B cell (primary cell): ENCODE data around the gene MORC2. TPM values are rescaled to one million over a fixed set of nuclear protein-coding genes. Genes with fewer than 3 reads are reported as not detected.

Source experiments
- ATAC-seq: fragments of 200-7000 bp; cut with Tn5 transposase; one replicate; pipeline ENCODE4 v1.10.0; 2021; ENCODE audit warnings: low read depth, mild to moderate bottlenecking, moderate number of reproducible peaks, moderate library complexity
- CTCF ChIA-PET: fragments of 350-600 bp; sonication (Branson Sonifier 250); formaldehyde crosslinking; loops from one replicate; lab custom pipeline; 2021; ENCODE audit warnings: antibody characterized with exemption, inconsistent platforms; lab: Charles Lee
- POLR2A ChIA-PET: fragments of 350-600 bp; sonication (Branson Sonifier 250); formaldehyde crosslinking; loops from one replicate; lab custom pipeline; 2021; ENCODE audit warnings: antibody characterized with exemption; lab: Charles Lee
- DNase-seq: peaks from one replicate; pipeline ENCODE4 v3.0.0; 2013
- H2AFZ ChIP-seq: 2 replicates; pipeline ENCODE4 v1.6.1; 2012; ENCODE audit warnings: mild to moderate bottlenecking, low read depth, low read length; ENCODE audit not compliant: insufficient read depth, poor library complexity, severe bottlenecking
- H3K27ac ChIP-seq, 2 donors: 1 replicate in 1 of 2; 2 replicates in 1 of 2; pipeline ENCODE4 v1.5.1; 2012 to 2013; ENCODE audit warnings: low read length in 2 of 2, mild to moderate bottlenecking in 2 of 2, moderate library complexity in 1 of 2
- H3K27me3 ChIP-seq, 4 experiments: fragments of 200-600 bp in 1 of 4; sonication (generic) in 1 of 4; replicated peaks in 1 of 4; 1 replicate in 2 of 4; 2 replicates in 2 of 4; pipeline versions ENCODE4 v1.6.1 to v1.7.0; 2013 to 2016; ENCODE audit warnings: low read length in 3 of 4, mild to moderate bottlenecking in 2 of 4, mixed read lengths in 1 of 4, moderate library complexity in 1 of 4; ENCODE audit not compliant: insufficient read depth in 4 of 4, control insufficient read depth in 3 of 4; ENCODE audit errors: control extremely low read depth in 1 of 4
- H3K36me3 ChIP-seq, 2 experiments: replicated peaks in 1 of 2; 1 replicate in 1 of 2; 2 replicates in 1 of 2; pipeline versions ENCODE4 v1.6.1 to v1.7.1; 2013; ENCODE audit warnings: low read length in 1 of 2; ENCODE audit not compliant: insufficient read depth in 2 of 2, control insufficient read depth in 1 of 2; ENCODE audit errors: control extremely low read depth in 1 of 2, extremely low read depth in 1 of 2
- H3K4me1 ChIP-seq, 2 donors: fragments of 200-600 bp in 1 of 2; sonication (generic) in 1 of 2; 1 replicate in 1 of 2; 2 replicates in 1 of 2; pipeline versions ENCODE4 v1.5.1 to v1.6.1; 2013 to 2017; ENCODE audit warnings: low read length in 2 of 2; ENCODE audit not compliant: control insufficient read depth in 2 of 2, insufficient read depth in 2 of 2
- H3K4me2 ChIP-seq: replicated peaks from 2 replicates; pipeline ENCODE3; 2012; ENCODE audit warnings: mild to moderate bottlenecking, low read depth, low read length; ENCODE audit not compliant: poor library complexity, severe bottlenecking
- H3K4me3 ChIP-seq, 5 experiments: fragments of 200-600 bp in 1 of 5; sonication (generic) in 1 of 5; 1 replicate in 3 of 5; 2 replicates in 2 of 5; pipeline versions ENCODE4 v1.5.1 to v1.7.0; 2011 to 2016; ENCODE audit warnings: low read length in 4 of 5, mild to moderate bottlenecking in 4 of 5, low read depth in 2 of 5, control low read depth in 1 of 5, moderate library complexity in 1 of 5; ENCODE audit not compliant: insufficient read depth in 1 of 5; ENCODE audit errors: control extremely low read depth in 1 of 5, extremely low read depth in 1 of 5
- H3K79me2 ChIP-seq: fragments of 200-600 bp; sonication (generic); one replicate; pipeline ENCODE4 v1.6.0; 2016; ENCODE audit warnings: low read length; ENCODE audit not compliant: control insufficient read depth, insufficient read depth
- H3K9ac ChIP-seq: fragments of 200-600 bp; sonication (generic); 2 replicates; pipeline ENCODE4 v1.6.1; 2017; ENCODE audit warnings: mild to moderate bottlenecking, low read length, moderate library complexity
- H3K9me3 ChIP-seq, 3 donors: one replicate each; pipeline versions ENCODE4 v1.6.1 to v1.7.1; 2013; ENCODE audit warnings: low read length in 2 of 3; ENCODE audit not compliant: control insufficient read depth in 2 of 3, insufficient read depth in 1 of 3; ENCODE audit errors: control extremely low read depth in 1 of 3
- H4K20me1 ChIP-seq: 2 replicates; pipeline ENCODE4 v1.6.0; 2012; ENCODE audit warnings: mild to moderate bottlenecking, low read length; ENCODE audit not compliant: insufficient read depth, control insufficient read depth, poor library complexity, severe bottlenecking
- H3K27ac Mint-ChIP-seq: one replicate; pipeline ENCODE4 v1.8.0; 2021; ENCODE audit warnings: mixed read lengths
- H3K27me3 Mint-ChIP-seq: one replicate; pipeline ENCODE4 v1.8.0; 2021; ENCODE audit warnings: mixed read lengths
- H3K4me1 Mint-ChIP-seq: one replicate; pipeline ENCODE4 v1.8.0; 2021; ENCODE audit warnings: mixed read lengths
- H3K4me3 Mint-ChIP-seq: one replicate; pipeline ENCODE4 v1.8.0; 2021; ENCODE audit warnings: mixed read lengths
- H3K9me3 Mint-ChIP-seq: one replicate; pipeline ENCODE4 v1.8.0; 2022; ENCODE audit warnings: mixed read lengths; ENCODE audit not compliant: insufficient read depth
- CTCF ChIP-seq: fragments of 200-600 bp; IDR thresholded peaks from one replicate; pipeline ENCODE4 v1.8.0; 2022; ENCODE audit warnings: antibody characterized with exemption, mild to moderate bottlenecking
- EZH2 ChIP-seq: IDR thresholded peaks from 2 replicates; pipeline ENCODE4 v1.6.1; 2012; ENCODE audit warnings: borderline replicate concordance, low read depth, mild to moderate bottlenecking, moderate library complexity, low read length; ENCODE audit not compliant: insufficient read depth, poor library complexity, severe bottlenecking
- WGBS: methylation state at CpG from one replicate; pipeline ENCODE4 v1.1.5; 2013; ENCODE audit warnings: missing lambda C conversion rate; ENCODE audit not compliant: insufficient coverage; 5-methylcytosine and 5-hydroxymethylcytosine counted together
- intact Hi-C: fragments of 100-400 bp; cut with micrococcal nuclease; formaldehyde crosslinking; loops from one replicate; pipeline ENCODE4 v1.10.0; 2022
- polyA plus RNA-seq: library from polyadenylated mRNA; depleted of rRNA; stranded (reverse); fragments of >200 nt; gene quantifications from 2 replicates; pipeline ENCODE4 v1.2.3, GENCODE V29; 2012
- total RNA-seq, 2 donors: library from RNA; stranded (reverse); fragments of 120-200 nt in 1 of 2; gene quantifications; 1 replicate in 1 of 2; 2 replicates in 1 of 2; pipeline versions ENCODE4 v1.2.3 to v1.2.4, GENCODE V29; 2013 to 2022

Gene MORC2
- total and polyA plus RNA-seq, 2 donors (not counting 1 experiment from before 2014, with no cell fraction given), result 10.1 to 25.0 TPM

GRCh38 chr22:30903876-30904460 lies 64.6 kb downstream of the MORC2 start:
- no peak overlapping the region for H3K4me2 ChIP-seq

More at GRCh38 chr22:30903876-30904460, 64.6 kb downstream of the MORC2 start:
- Mint-ChIP-seq H3K27ac (no peak overlapping the region), H3K4me1 (peaks cover 16% of the 10 kb centered on the region), H3K4me3 (no peak overlapping the region), H3K9me3 (no peaks in the 10 kb centered on the region), H3K27me3 (no peaks in the 10 kb centered on the region)
- no peak for DNase-seq
- ATAC-seq, result no peak
- TF ChIP-seq EZH2 (no peak), CTCF (no peak)
- CTCF ChIA-PET, result interaction anchor here (1.2 kb wide), 1 partner anchor 14 kb away, joined by 3 read pairs; no protein-coding TSS in a partner anchor
- intact Hi-C loops, result no loop called here
- POLR2A ChIA-PET, result no interaction called here
- 80% methylated on average over 1 of the region's 6 CpGs for WGBS
- H3K9me3 ChIP-seq, result peaks cover 0 to 7% (median 7%) of the 10 kb centered on the region in 3 donors
- H3K27ac ChIP-seq, result no peak overlapping the region
- H3K4me3 ChIP-seq, result no peak overlapping the region
- H4K20me1 ChIP-seq, result peaks cover 8% of the 10 kb centered on the region
- H3K27me3 ChIP-seq, result no peaks in the 10 kb centered on the region
- H3K36me3 ChIP-seq, result peaks cover 0 to 2% of the 10 kb centered on the region in 2 experiments
- no peak overlapping the region for H3K9ac ChIP-seq
- peaks cover 5% of the 10 kb centered on the region for H3K79me2 ChIP-seq
- H3K4me1 ChIP-seq, result peaks cover 9 to 14% of the 10 kb centered on the region in 2 donors
- H2AFZ ChIP-seq, result no peak overlapping the region
